K562 (cell line): ENCODE data around the gene ACBD5. TPM values are rescaled to one million over a fixed set of nuclear protein-coding genes. Genes with fewer than 3 reads are reported as not detected.

Experiments
- COPS2 ChIP-seq: fragments of 450-650 bp; conservative IDR thresholded peaks from 2 replicates; pipeline ENCODE4 v1.6.1; 2016; ENCODE audit warnings: mild to moderate bottlenecking, moderate library complexity
- FOXA1 ChIP-seq: fragments of 450-650 bp; IDR thresholded peaks from 2 replicates; pipeline ENCODE4 v1.6.1; 2016; ENCODE audit warnings: mild to moderate bottlenecking, borderline replicate concordance
- FOXK2 ChIP-seq, 2 experiments: fragments of 450-650 bp; IDR thresholded peaks in 1 of 2; conservative IDR thresholded peaks in 1 of 2; 2 replicates each; pipeline ENCODE4 v1.6.1; 2016; ENCODE audit warnings: low read depth in 2 of 2, mild to moderate bottlenecking in 1 of 2
- GTF3C2 ChIP-seq: IDR thresholded peaks from 3 replicates; pipeline ENCODE4 v1.6.1; 2011; ENCODE audit warnings: borderline replicate concordance, mild to moderate bottlenecking, moderate library complexity; ENCODE audit not compliant: insufficient read length; ENCODE audit errors: extremely low read depth
- NFE2 ChIP-seq: IDR thresholded peaks from 2 replicates; pipeline ENCODE4 v1.6.1; 2014; ENCODE audit warnings: antibody characterized with exemption, low read depth
- NR1H2 ChIP-seq: sonication (generic); formaldehyde crosslinking; IDR thresholded peaks from 2 replicates; pipeline ENCODE4 v1.4.0; 2020; ENCODE audit warnings: mild to moderate bottlenecking, missing genetic modification reagents
- NR2C1 ChIP-seq, 2 experiments: fragments of 450-650 bp; IDR thresholded peaks; 2 replicates each; pipeline ENCODE4 v1.6.1; 2017; ENCODE audit warnings: mild to moderate bottlenecking in 2 of 2, antibody characterized with exemption in 1 of 2, inconsistent platforms in 1 of 2, missing compliant biosample characterization in 1 of 2, missing genetic modification characterization in 1 of 2
- POLR2A ChIP-seq: fragments of 450-650 bp; conservative IDR thresholded peaks from 2 replicates; pipeline ENCODE4 v1.6.1; 2016
- RBM22 ChIP-seq: fragments of 200-400 bp; formaldehyde crosslinking; IDR thresholded peaks from 2 replicates; pipeline ENCODE4 v1.6.1; 2018; ENCODE audit warnings: low read length, low read depth; ENCODE audit not compliant: poor library complexity, severe bottlenecking
- RHOXF2B ChIP-seq: fragments of 250-450 bp; sonication (Bioruptor Pico); conservative IDR thresholded peaks from 2 replicates; pipeline ENCODE4 v1.5.1; 2021
- TAF1 ChIP-seq: IDR thresholded peaks from 2 replicates; pipeline ENCODE4 v1.6.1; 2011; ENCODE audit warnings: mild to moderate bottlenecking, low read length, moderate library complexity; ENCODE audit not compliant: insufficient read depth, control insufficient read depth, severe bottlenecking; ENCODE audit errors: extremely low read depth
- TSC22D4 ChIP-seq: fragments of 450-650 bp; IDR thresholded peaks from 2 replicates; pipeline ENCODE4 v1.6.1; 2016; ENCODE audit warnings: missing genetic modification characterization, missing biosample characterization, control low read depth
- ZNF41 ChIP-seq: fragments of 250-450 bp; sonication (Bioruptor Pico); conservative IDR thresholded peaks from 2 replicates; pipeline ENCODE4 v1.4.0; 2020; ENCODE audit warnings: mild to moderate bottlenecking
- ZNF79 ChIP-seq: fragments of 250-450 bp; sonication (Bioruptor Pico); IDR thresholded peaks from 2 replicates; pipeline ENCODE4 v1.4.0; 2020; ENCODE audit warnings: low read depth, mild to moderate bottlenecking, moderate library complexity
- polyA plus RNA-seq, 8 experiments: library from polyadenylated mRNA; depleted of rRNA in 4 of 8; stranded (reverse) in 5 of 8; unstranded in 3 of 8; fragments of >200 nt; fragmentation: Nextera tagmentation in 2 of 8; fragmentation: Illumina TruSeq in 1 of 8; extraction: Ambion mirVana in 2 of 8; extraction: Trizol in 1 of 8; gene quantifications; 2 replicates each; pipeline versions ENCODE4 v1.2.1 to v1.2.3, GENCODE V29; 2011 to 2014; ENCODE audit warnings: inconsistent platforms in 1 of 8, missing spikeins in 1 of 8
- total RNA-seq, 7 experiments: library from RNA; depleted of rRNA in 6 of 7; stranded (reverse); fragments of >200 nt in 6 of 7; fragmentation: Illumina TruSeq in 2 of 7; extraction: Trizol in 2 of 7; gene quantifications; 2 replicates each; pipeline versions ENCODE4 v1.2.1 to v1.2.3, GENCODE V29; 2011 to 2021; ENCODE audit warnings: low replicate concordance in 1 of 7
- TF ChIP-seq, protein P1 (sequence below): fragments of 450-650 bp; IDR thresholded peaks from 2 replicates; pipeline ENCODE4 v1.6.1; 2016; ENCODE audit warnings: antibody characterized with exemption
- TF ChIP-seq, protein P2 (sequence below): fragments of 450-650 bp; conservative IDR thresholded peaks from 2 replicates; pipeline ENCODE4 v1.6.1; 2016; ENCODE audit warnings: missing genetic modification characterization, low read depth, mild to moderate bottlenecking, control low read depth, missing compliant biosample characterization
- TF ChIP-seq, protein P3 (sequence below): sonication (generic); formaldehyde crosslinking; IDR thresholded peaks from 2 replicates; pipeline ENCODE4 v1.8.1; 2023; ENCODE audit warnings: mild to moderate bottlenecking, missing genetic modification reagents

The ACBD5 gene
- total and polyA plus RNA-seq, 9 of the 15 experiments (the other 6 are each of a cell fraction or from before 2014, with no cell fraction given): 1.5 to 10.3 (median 7.8) TPM

DNA sequence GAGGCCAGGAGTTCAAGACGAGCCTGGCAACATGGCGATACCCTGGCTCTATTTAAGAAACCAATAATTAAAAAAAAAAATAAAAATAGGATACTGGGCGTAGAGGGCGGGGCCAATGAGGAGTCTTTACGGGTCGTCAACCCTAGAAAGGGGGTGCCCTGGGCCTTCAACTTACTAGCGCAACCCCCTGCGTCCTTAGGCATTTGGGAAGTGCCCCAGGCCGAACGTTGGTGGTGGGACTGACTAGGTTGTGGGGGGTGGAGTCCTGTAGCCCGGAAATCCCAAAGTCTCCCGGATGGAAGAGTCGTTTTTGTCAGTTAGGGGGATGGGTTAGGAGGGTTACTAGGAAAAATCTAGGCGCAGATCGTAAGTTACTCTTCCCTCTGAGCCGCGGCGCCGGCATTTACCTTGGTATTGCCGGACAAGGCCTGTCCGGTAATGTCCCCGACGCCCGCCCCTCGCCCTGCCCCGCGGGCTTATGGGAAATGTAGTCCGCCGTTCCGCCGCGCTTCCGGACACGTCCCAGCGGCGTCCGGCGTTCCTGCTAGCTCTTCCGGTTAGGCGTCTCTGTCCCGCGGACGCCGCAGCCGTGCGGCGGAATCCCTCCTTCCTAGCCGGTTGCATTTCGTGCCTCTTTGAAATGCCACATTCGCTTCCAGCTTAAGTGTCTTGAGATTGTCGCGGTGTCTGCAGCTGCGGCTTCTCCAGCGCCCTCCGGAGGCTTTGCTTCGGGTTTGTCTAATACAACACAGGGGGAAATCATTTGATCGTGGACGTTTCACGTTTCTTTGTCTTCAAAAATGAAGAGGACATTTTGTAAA is 1.3 kb upstream of the ACBD5 start (continued):
- TF ChIP-seq, protein P1, sequence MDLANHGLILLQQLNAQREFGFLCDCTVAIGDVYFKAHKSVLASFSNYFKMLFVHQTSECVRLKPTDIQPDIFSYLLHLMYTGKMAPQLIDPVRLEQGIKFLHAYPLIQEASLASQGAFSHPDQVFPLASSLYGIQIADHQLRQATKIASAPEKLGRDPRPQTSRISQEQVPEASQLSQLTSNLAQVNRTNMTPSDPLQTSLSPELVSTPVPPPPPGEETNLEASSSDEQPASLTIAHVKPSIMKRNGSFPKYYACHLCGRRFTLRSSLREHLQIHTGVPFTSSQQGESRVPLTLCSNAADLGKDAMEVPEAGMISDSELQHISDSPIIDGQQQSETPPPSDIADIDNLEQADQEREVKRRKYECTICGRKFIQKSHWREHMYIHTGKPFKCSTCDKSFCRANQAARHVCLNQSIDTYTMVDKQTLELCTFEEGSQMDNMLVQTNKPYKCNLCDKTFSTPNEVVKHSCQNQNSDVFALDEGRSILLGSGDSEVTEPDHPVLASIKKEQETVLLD: no peak
- TF ChIP-seq, protein P2, sequence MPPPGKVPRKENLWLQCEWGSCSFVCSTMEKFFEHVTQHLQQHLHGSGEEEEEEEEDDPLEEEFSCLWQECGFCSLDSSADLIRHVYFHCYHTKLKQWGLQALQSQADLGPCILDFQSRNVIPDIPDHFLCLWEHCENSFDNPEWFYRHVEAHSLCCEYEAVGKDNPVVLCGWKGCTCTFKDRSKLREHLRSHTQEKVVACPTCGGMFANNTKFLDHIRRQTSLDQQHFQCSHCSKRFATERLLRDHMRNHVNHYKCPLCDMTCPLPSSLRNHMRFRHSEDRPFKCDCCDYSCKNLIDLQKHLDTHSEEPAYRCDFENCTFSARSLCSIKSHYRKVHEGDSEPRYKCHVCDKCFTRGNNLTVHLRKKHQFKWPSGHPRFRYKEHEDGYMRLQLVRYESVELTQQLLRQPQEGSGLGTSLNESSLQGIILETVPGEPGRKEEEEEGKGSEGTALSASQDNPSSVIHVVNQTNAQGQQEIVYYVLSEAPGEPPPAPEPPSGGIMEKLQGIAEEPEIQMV: peak; percentile 98
- TF ChIP-seq, protein P3, sequence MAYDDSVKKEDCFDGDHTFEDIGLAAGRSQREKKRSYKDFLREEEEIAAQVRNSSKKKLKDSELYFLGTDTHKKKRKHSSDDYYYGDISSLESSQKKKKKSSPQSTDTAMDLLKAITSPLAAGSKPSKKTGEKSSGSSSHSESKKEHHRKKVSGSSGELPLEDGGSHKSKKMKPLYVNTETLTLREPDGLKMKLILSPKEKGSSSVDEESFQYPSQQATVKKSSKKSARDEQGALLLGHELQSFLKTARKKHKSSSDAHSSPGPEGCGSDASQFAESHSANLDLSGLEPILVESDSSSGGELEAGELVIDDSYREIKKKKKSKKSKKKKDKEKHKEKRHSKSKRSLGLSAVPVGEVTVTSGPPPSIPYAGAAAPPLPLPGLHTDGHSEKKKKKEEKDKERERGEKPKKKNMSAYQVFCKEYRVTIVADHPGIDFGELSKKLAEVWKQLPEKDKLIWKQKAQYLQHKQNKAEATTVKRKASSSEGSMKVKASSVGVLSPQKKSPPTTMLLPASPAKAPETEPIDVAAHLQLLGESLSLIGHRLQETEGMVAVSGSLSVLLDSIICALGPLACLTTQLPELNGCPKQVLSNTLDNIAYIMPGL (CRISPR knock-in tag): no peak
- TF ChIP-seq TAF1 (peak; percentile 91), ZNF41 (CRISPR knock-in tag) (peak; percentile 82), NR2C1 (IDR thresholded peaks at IDR 0.05) (peak; percentile 76), NR2C1 (tag; IDR thresholded peaks at IDR 0.05) (peak; percentile 89), TSC22D4 (no peak), RBM22 (no peak), FOXA1 (no peak), NR1H2 (CRISPR knock-in tag) (no peak), POLR2A (peak; percentile 87), GTF3C2 (no peak), COPS2 (no peak), FOXK2 (conservative IDR thresholded peaks at IDR 0.05 in 1 of 2, IDR thresholded peaks at IDR 0.05 in 1 of 2; ENCODE audit: low read depth in 2 of 2) (peak in 1 of 2 experiments; percentile 51; a peak in 3 of 4 replicates), RHOXF2B (CRISPR knock-in tag) (no peak), ZNF79 (CRISPR knock-in tag) (no peak), NFE2 (peak; percentile 3; the same call in 1 of the 2 replicates)
